Measurements from ENCODE around the gene TNFRSF21. TPM values are rescaled to one million over a fixed set of nuclear protein-coding genes. Genes with fewer than 3 reads are reported as not detected.
A peak's percentile ranks its signal among the peaks of the same experiment; 100 is the strongest.

TNFRSF21 gene
- polyA plus RNA-seq, 1 donor (not counting 4 experiments of a cell fraction or from before 2014, with no cell fraction given) = 50.2 TPM

- Histone ChIP-seq H3K4me1 (ENCODE audit: control insufficient read depth, extremely low read depth, insufficient read depth, low read length) (peaks cover 7% of the 10 kb centered on the region), H3K36me3 (ENCODE audit: control insufficient read depth in 2 of 2, extremely low read depth in 1 of 2, insufficient read depth in 2 of 2, low read length in 2 of 2) (no peaks in the 10 kb centered on the region), H3K27ac (ENCODE audit: control insufficient read depth, insufficient read depth, low read length) (no peak overlapping the region), H3K9ac (ENCODE audit: control insufficient read depth, extremely low read depth, insufficient read depth, low read length) (no peak overlapping the region), H3K9me3 (ENCODE audit: control insufficient read depth, low read depth, low read length) (no peaks in the 10 kb centered on the region), H3K4me2 (ENCODE audit: control insufficient read depth, extremely low read depth, insufficient read depth, low read depth, low read length) (no peak overlapping the region), H3K4me3 (ENCODE audit: control insufficient read depth in 2 of 3, extremely low read depth in 1 of 3, insufficient read depth in 2 of 3, low read depth in 1 of 3, low read length in 3 of 3) (no peak overlapping the region), H3K79me2 (ENCODE audit: control insufficient read depth, insufficient read depth, low read length) (no peaks in the 10 kb centered on the region), H4K20me1 (ENCODE audit: control insufficient read depth, extremely low read depth, insufficient read depth, low read length) (no peaks in the 10 kb centered on the region), H3K27me3 (ENCODE audit: control insufficient read depth, extremely low read depth, insufficient read depth, low read length) (no peaks in the 10 kb centered on the region), H3K9me1 (ENCODE audit: control insufficient read depth, extremely low read depth, insufficient read depth, low read length) (no peaks in the 10 kb centered on the region), H2AFZ (ENCODE audit: control insufficient read depth, low read length) (no peak overlapping the region)
- dilution Hi-C loops (cut with MboI; ENCODE audit: extremely low pct_ligation_motif_present, low sequenced_read_pairs) = no loop called here
- TF ChIP-seq EZH2 (IDR thresholded peaks at IDR 0.05; ENCODE audit: low read length) = no peak
- TF ChIP-seq CTCF (optimal IDR thresholded peaks at IDR 0.05 in 1 of 3, IDR thresholded peaks at IDR 0.05 in 1 of 3, conservative IDR thresholded peaks at IDR 0.05 in 1 of 3; ENCODE audit: extremely low read depth in 1 of 3, insufficient read depth in 2 of 3, low read length in 3 of 3) = no peak
- DNase-seq (ENCODE audit: low read depth, low spot score) = no peak
- FAIRE-seq = no peak
Observed at GRCh38 chr6:47195011-47195650, 114.6 kb downstream of the TNFRSF21 start.

- DNase-seq (ENCODE audit: low read depth, low spot score) = peak; percentile 99
- TF ChIP-seq EZH2 (IDR thresholded peaks at IDR 0.05; ENCODE audit: low read length) (no peak), CTCF (optimal IDR thresholded peaks at IDR 0.05 in 1 of 3, IDR thresholded peaks at IDR 0.05 in 1 of 3, conservative IDR thresholded peaks at IDR 0.05 in 1 of 3; ENCODE audit: extremely low read depth in 1 of 3, insufficient read depth in 2 of 3, low read length in 3 of 3) (no peak)
- Histone ChIP-seq H4K20me1 (ENCODE audit: control insufficient read depth, extremely low read depth, insufficient read depth, low read length) (no peaks in the 10 kb centered on the region), H3K9me3 (ENCODE audit: control insufficient read depth, low read depth, low read length) (no peaks in the 10 kb centered on the region), H3K4me3 (ENCODE audit: control insufficient read depth in 2 of 3, extremely low read depth in 1 of 3, insufficient read depth in 2 of 3, low read depth in 1 of 3, low read length in 3 of 3) (no peak overlapping the region), H3K79me2 (ENCODE audit: control insufficient read depth, insufficient read depth, low read length) (no peaks in the 10 kb centered on the region), H3K27me3 (ENCODE audit: control insufficient read depth, extremely low read depth, insufficient read depth, low read length) (no peaks in the 10 kb centered on the region), H3K9ac (ENCODE audit: control insufficient read depth, extremely low read depth, insufficient read depth, low read length) (no peak overlapping the region), H3K27ac (ENCODE audit: control insufficient read depth, insufficient read depth, low read length) (peak overlapping the region; percentile 84), H3K36me3 (ENCODE audit: control insufficient read depth in 2 of 2, extremely low read depth in 1 of 2, insufficient read depth in 2 of 2, low read length in 2 of 2) (no peaks in the 10 kb centered on the region), H3K4me1 (ENCODE audit: control insufficient read depth, extremely low read depth, insufficient read depth, low read length) (peaks cover 25% of the 10 kb centered on the region), H3K9me1 (ENCODE audit: control insufficient read depth, extremely low read depth, insufficient read depth, low read length) (no peaks in the 10 kb centered on the region), H3K4me2 (ENCODE audit: control insufficient read depth, extremely low read depth, insufficient read depth, low read depth, low read length) (peak overlapping the region; percentile 45), H2AFZ (ENCODE audit: control insufficient read depth, low read length) (no peak overlapping the region)
- peak; percentile 97 for FAIRE-seq
- dilution Hi-C loops (cut with MboI; ENCODE audit: extremely low pct_ligation_motif_present, low sequenced_read_pairs) = no loop called here
Observed at GRCh38 chr6:47188588-47189021, 121.1 kb downstream of the TNFRSF21 start.
